ENCODE data around the gene SATB2. TPM values are rescaled to one million over a fixed set of nuclear protein-coding genes. Genes with fewer than 3 reads are reported as not detected.

SATB2 gene
- total RNA-seq, 4 donors from 2014 or later = 2.2 to 6.6 (median 5.0) TPM

DNA sequence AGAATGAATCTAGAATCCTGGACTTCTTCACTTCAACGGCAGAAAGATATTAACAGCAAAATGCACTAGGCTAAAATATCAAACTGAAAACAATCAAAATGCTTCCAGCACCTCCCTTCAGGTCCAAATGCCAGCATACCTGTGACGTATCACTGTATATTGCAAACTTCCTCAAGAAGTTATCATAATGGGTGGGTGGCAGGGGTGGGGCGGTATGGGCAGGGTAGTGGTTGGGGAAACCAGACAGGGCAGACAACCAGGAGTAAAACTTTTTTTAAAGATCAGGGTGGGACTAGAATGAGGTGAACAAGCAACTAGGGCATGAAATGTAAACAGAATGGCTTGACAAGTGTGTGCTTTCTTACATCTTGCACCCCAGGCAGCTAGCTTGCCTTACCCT is 140.9 kb downstream of the SATB2 start:
- H3K36me3 ChIP-seq = no peaks in the 10 kb centered on the region
- H3K4me1 ChIP-seq = no peaks in the 10 kb centered on the region
- DNase-seq (ENCODE audit: extremely low spot score) = no peak
- no peak overlapping the region for H3K4me3 ChIP-seq
- 82% methylated on average over 3 of the region's 3 CpGs for WGBS
- H3K27ac ChIP-seq (replicated peaks in 1 of 4) = no peak overlapping the region
- intact Hi-C loops (cut with DNase I) = no loop called here
- no peak for TF ChIP-seq EP300 (IDR thresholded peaks at IDR 0.05)
- TF ChIP-seq POLR2A (IDR thresholded peaks at IDR 0.05; ENCODE audit: low read depth) = no peak
- TF ChIP-seq POLR2AphosphoS5 (IDR thresholded peaks at IDR 0.05) = no peak
- TF ChIP-seq, protein P1, sequence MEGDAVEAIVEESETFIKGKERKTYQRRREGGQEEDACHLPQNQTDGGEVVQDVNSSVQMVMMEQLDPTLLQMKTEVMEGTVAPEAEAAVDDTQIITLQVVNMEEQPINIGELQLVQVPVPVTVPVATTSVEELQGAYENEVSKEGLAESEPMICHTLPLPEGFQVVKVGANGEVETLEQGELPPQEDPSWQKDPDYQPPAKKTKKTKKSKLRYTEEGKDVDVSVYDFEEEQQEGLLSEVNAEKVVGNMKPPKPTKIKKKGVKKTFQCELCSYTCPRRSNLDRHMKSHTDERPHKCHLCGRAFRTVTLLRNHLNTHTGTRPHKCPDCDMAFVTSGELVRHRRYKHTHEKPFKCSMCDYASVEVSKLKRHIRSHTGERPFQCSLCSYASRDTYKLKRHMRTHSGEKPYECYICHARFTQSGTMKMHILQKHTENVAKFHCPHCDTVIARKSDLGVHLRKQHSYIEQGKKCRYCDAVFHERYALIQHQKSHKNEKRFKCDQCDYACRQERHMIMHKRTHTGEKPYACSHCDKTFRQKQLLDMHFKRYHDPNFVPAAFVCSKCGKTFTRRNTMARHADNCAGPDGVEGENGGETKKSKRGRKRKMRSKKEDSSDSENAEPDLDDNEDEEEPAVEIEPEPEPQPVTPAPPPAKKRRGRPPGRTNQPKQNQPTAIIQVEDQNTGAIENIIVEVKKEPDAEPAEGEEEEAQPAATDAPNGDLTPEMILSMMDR (IDR thresholded peaks at IDR 0.05) = no peak
- H3K9me3 ChIP-seq = no peaks in the 10 kb centered on the region
- no peaks in the 10 kb centered on the region for H3K27me3 ChIP-seq

DNA sequence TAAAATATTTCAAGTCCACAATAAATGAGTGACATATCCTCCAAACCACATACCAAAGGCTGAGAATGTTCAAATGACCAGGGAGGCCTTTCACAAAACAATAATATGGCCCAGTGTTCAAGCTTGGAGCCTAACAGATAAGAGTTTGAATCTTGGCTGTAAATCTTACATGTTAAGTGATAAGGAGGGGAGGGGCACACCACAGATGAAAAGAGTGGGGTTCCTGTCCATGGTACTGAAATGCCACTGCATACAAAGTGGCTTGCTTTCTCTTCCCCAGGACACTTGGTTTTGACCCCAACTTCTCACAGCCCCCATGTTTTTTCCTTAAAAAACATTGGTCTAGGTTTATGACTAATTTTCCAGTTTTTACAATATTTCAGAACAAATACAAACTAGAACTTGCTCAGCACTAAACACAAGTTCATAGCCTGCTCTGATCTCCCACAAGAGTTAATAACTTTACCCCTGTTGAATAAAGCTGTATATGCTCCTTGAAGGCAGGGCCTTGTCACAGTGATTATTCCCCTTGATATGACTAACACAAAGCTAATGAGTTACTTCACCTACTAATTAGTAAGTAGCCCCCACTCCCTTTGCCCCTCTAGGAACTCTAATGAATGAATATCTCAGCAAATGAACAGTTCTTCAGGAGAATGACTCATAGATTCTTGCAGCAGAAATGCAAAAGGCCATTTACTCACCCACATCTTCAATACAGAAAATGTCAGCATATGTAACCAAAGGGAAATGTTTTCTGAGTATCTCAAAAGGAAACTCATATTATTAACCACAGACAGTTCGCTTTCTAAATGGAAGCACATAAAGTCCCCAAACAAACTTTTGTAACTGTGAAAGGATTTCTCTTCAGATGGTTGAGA is 142.2 kb downstream of the SATB2 start:
- no peak overlapping the region for H3K4me3 ChIP-seq
- DNase-seq (ENCODE audit: extremely low spot score) = no peak
- no peak overlapping the region for H3K27ac ChIP-seq (replicated peaks in 1 of 4)
- 88% methylated on average over 1 of the region's 1 CpG for WGBS
- no peaks in the 10 kb centered on the region for H3K36me3 ChIP-seq
- TF ChIP-seq EP300 (IDR thresholded peaks at IDR 0.05) = no peak
- no peaks in the 10 kb centered on the region for H3K27me3 ChIP-seq
- H3K4me1 ChIP-seq = no peaks in the 10 kb centered on the region
- intact Hi-C loops (cut with DNase I) = no loop called here
- H3K9me3 ChIP-seq = no peaks in the 10 kb centered on the region

DNA sequence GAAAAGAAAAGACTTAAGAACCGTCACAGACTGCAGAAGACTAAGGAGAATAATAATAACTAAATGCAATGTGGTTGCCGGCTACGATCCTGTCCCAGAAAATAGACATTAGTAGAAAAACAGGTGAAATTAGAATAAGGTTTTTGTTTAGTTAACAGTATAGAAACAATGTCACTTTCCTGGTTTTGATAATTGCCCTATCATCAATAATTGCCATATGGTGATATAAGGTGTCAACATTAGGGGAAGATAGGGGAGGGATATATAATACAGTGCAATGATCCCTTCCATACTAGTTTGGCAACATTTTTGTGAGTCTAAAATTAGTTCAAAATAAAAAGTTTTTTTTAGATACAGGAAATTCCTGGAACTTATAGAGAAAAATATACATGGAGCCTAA is 144.8 kb downstream of the SATB2 start:
- H3K36me3 ChIP-seq = peaks cover 0 to 3% (median 0%) of the 10 kb centered on the region in 4 donors
- no peaks in the 10 kb centered on the region for H3K4me1 ChIP-seq
- no peak overlapping the region for H3K4me3 ChIP-seq
- intact Hi-C loops (cut with DNase I) = no loop called here
- no peak for DNase-seq (ENCODE audit: extremely low spot score)
- TF ChIP-seq POLR2AphosphoS5 (IDR thresholded peaks at IDR 0.05) (no peak), POLR2A (IDR thresholded peaks at IDR 0.05; ENCODE audit: low read depth) (no peak), EP300 (IDR thresholded peaks at IDR 0.05) (no peak)
- TF ChIP-seq, protein P1 (IDR thresholded peaks at IDR 0.05) = no peak
- no peak overlapping the region for H3K27ac ChIP-seq (replicated peaks in 1 of 4)
- H3K27me3 ChIP-seq = no peaks in the 10 kb centered on the region
- H3K9me3 ChIP-seq = no peaks in the 10 kb centered on the region
- 92% methylated on average over 3 of the region's 3 CpGs for WGBS

DNA sequence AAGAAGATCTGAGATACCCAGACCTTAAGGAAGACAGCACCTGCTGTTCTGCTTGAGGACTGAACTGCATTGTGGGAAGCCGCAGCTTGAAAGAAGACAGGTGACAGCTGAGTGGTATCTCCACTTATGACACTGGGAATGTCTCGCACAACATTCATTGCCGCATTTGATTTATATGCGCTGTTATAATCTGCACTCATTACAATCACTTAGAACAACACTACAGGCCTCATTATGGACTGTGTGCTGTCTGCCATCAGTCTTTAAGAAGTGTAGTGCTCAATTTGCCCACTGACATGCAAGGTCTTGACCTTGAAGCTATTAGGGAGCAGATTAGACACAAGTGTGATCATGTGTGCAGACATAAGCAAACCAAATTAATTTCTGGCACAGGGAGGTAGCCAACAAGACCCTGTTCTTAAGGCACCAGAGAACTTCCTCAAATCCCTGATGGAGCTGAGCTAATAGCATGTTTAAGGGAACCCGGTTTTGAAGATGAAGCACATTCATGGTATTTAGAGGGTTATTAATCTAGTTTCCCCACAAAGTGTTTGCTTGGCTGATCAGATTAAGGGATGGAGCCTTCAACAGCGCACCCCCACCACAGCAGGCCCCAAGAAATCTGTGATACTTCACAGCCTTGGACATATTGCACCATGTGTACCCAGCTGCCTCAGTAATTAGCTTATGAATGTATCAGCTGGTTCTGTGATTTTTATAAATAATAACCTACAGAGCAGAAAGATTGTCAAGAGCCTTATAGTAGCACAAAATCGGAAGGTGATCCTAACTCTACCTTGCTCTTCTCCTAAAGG is 146.8 kb downstream of the SATB2 start:
- H3K4me1 ChIP-seq = no peaks in the 10 kb centered on the region
- no peaks in the 10 kb centered on the region for H3K27me3 ChIP-seq
- no peak overlapping the region for H3K4me3 ChIP-seq
- intact Hi-C loops (cut with DNase I) = no loop called here
- DNase-seq (ENCODE audit: extremely low spot score) = no peak
- no peaks in the 10 kb centered on the region for H3K9me3 ChIP-seq
- 95% methylated on average over 7 of the region's 7 CpGs for WGBS
- TF ChIP-seq, protein P1 (IDR thresholded peaks at IDR 0.05) = no peak
- TF ChIP-seq EP300 (IDR thresholded peaks at IDR 0.05) (no peak), POLR2A (IDR thresholded peaks at IDR 0.05; ENCODE audit: low read depth) (no peak), POLR2AphosphoS5 (IDR thresholded peaks at IDR 0.05) (no peak)
- no peak overlapping the region for H3K27ac ChIP-seq (replicated peaks in 1 of 4)
- peaks cover 0 to 3% (median 0%) of the 10 kb centered on the region in 4 donors for H3K36me3 ChIP-seq

DNA sequence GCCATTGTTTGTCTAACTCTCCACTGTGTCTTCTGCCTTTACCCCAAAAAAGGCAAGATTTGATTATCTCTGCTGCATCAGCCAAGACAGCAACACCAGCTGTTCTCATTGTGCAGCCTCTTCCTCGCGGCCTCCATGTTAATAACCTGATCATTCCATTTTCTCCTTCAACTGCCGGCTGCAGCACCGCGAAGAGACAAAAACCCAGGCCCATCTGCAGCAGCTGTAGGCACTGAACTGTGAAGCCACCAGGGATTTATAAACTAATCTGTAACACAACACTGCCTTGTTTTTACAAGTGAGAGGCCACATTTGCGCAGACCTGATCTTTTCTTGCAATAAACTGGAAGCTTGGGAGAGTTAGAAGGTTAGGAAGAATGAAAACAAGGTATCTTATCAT is 147.8 kb downstream of the SATB2 start:
- no peaks in the 10 kb centered on the region for H3K27me3 ChIP-seq
- no peak for DNase-seq (ENCODE audit: extremely low spot score)
- 89% methylated on average over 6 of the region's 6 CpGs for WGBS
- no peaks in the 10 kb centered on the region for H3K9me3 ChIP-seq
- no peak overlapping the region for H3K27ac ChIP-seq (replicated peaks in 1 of 4)
- peaks cover 0 to 3% (median 0%) of the 10 kb centered on the region in 4 donors for H3K36me3 ChIP-seq
- H3K4me3 ChIP-seq = no peak overlapping the region
- intact Hi-C loops (cut with DNase I) = no loop called here
- no peaks in the 10 kb centered on the region for H3K4me1 ChIP-seq
- no peak for TF ChIP-seq EP300 (IDR thresholded peaks at IDR 0.05)
- TF ChIP-seq POLR2AphosphoS5 (IDR thresholded peaks at IDR 0.05) = no peak

Measured in esophagus muscularis mucosa (tissue), 4 donors.